C4-2B (cell line): ENCODE data around the gene PAM16.

Experiments used
- ZFX ChIP-seq: fragments of 450-650 bp; IDR thresholded peaks from 2 replicates; pipeline ENCODE4 v1.6.1; 2017
- TF ChIP-seq, protein P1 (sequence below): fragments of 450-650 bp; conservative IDR thresholded peaks from 2 replicates; pipeline ENCODE4 v1.5.1; 2017; ENCODE audit warnings: mild to moderate bottlenecking

DNA sequence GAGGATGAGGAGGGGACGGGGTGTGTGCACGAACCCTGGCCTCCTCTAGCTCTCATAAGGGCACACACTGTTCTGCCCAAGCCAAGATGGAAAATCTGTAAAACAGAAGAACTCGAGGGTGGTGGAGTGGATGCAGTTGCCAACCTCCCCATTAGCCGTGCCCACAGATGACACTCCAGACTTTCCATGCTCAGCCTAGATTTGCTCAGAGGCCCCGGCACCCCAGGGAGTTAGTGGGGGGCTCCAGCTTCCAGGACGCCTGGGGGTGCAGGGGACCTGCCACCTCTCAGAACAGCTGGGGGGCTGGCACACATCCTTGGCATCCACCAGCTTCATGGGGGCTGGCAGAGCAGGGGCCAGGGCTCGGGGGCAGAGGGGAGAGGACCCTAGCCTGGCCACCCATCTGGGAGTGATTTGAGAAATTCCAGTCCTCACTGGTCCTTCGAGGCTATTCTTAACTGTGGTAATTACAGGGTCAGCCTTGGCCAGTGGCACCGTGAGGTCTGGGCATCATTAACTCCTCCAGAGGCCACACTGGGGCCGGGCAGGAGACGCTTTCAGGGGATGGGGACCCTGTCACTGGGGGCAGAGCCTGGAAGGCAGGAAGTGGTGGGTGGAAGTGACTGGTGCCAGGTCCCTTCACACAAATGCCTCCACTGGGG lies 34.8 kb upstream of the PAM16 start:
- TF ChIP-seq, protein P1, sequence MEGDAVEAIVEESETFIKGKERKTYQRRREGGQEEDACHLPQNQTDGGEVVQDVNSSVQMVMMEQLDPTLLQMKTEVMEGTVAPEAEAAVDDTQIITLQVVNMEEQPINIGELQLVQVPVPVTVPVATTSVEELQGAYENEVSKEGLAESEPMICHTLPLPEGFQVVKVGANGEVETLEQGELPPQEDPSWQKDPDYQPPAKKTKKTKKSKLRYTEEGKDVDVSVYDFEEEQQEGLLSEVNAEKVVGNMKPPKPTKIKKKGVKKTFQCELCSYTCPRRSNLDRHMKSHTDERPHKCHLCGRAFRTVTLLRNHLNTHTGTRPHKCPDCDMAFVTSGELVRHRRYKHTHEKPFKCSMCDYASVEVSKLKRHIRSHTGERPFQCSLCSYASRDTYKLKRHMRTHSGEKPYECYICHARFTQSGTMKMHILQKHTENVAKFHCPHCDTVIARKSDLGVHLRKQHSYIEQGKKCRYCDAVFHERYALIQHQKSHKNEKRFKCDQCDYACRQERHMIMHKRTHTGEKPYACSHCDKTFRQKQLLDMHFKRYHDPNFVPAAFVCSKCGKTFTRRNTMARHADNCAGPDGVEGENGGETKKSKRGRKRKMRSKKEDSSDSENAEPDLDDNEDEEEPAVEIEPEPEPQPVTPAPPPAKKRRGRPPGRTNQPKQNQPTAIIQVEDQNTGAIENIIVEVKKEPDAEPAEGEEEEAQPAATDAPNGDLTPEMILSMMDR, result no peak
- TF ChIP-seq ZFX, result no peak
